A673 (cell line): ENCODE results near the gene SNX33. TPM values are rescaled to one million over a fixed set of nuclear protein-coding genes. Genes with fewer than 3 reads are reported as not detected.

ENCODE experiments used
- BruUV-seq: library from RNA; stranded (reverse); fragments of 400-500 nt; replicated peaks from 2 replicates; lab custom pipeline; 2021; lab: Mats Ljungman, UMichigan
- CTCF ChIA-PET: fragments of 300-600 bp; sonication (Branson Sonifier 250); formaldehyde crosslinking; loops from one replicate; lab custom pipeline; 2022; ENCODE audit warnings: antibody characterized with exemption; lab: Charles Lee
- POLR2A ChIA-PET: fragments of 300-600 bp; sonication (Branson Sonifier 250); formaldehyde crosslinking; loops from one replicate; lab custom pipeline; 2022; ENCODE audit warnings: antibody characterized with exemption; ENCODE audit not compliant: low non-redundant PET; lab: Charles Lee
- DNase-seq: peaks from one replicate; pipeline ENCODE4 v3.0.0-alpha.2; 2015; ENCODE audit warnings: low spot score
- H3K27ac ChIP-seq: fragments of 200-600 bp; sonication (generic); 2 replicates; pipeline ENCODE4 v1.5.1; 2016; ENCODE audit warnings: mixed run types, low read depth, mild to moderate bottlenecking, mixed read lengths, antibody characterized with exemption, low read length; ENCODE audit not compliant: poor library complexity, severe bottlenecking
- H3K27me3 ChIP-seq: fragments of 200-600 bp; sonication (generic); replicated peaks from 2 replicates; pipeline ENCODE4 v1.6.1; 2017; ENCODE audit warnings: mixed run types, low read depth, mild to moderate bottlenecking, mixed read lengths, antibody characterized with exemption, low read length; ENCODE audit not compliant: insufficient read depth, poor library complexity
- H3K36me3 ChIP-seq: fragments of 200-600 bp; sonication (generic); 2 replicates; pipeline ENCODE4 v1.6.1; 2016; ENCODE audit warnings: mixed run types, mild to moderate bottlenecking, mixed read lengths, antibody characterized with exemption, low read length; ENCODE audit not compliant: insufficient read depth, poor library complexity, severe bottlenecking
- H3K4me1 ChIP-seq: fragments of 200-600 bp; sonication (generic); 2 replicates; pipeline ENCODE4 v1.6.1; 2017; ENCODE audit warnings: mixed run types, mild to moderate bottlenecking, mixed read lengths, antibody characterized with exemption, low read length; ENCODE audit not compliant: insufficient read depth, poor library complexity, severe bottlenecking
- H3K4me3 ChIP-seq: fragments of 200-600 bp; sonication (generic); 2 replicates; pipeline ENCODE4 v1.5.1; 2016; ENCODE audit warnings: low read depth, mixed run types, mild to moderate bottlenecking, mixed read lengths, low read length; ENCODE audit not compliant: poor library complexity, severe bottlenecking
- H3K9me3 ChIP-seq: fragments of 200-600 bp; sonication (generic); 2 replicates; pipeline ENCODE4 v1.6.1; 2016; ENCODE audit warnings: mixed run types, low read depth, mild to moderate bottlenecking, mixed read lengths, antibody characterized with exemption, low read length; ENCODE audit not compliant: poor library complexity, severe bottlenecking
- CTCF ChIP-seq: fragments of 300-800, 200-600 bp; sonication (generic); conservative IDR thresholded peaks from 2 replicates; pipeline ENCODE4 v1.5.1; 2017; ENCODE audit warnings: low read depth, mild to moderate bottlenecking, antibody characterized with exemption, low read length, moderate library complexity, mixed read lengths
- EZH2 ChIP-seq: fragments of 200-600 bp; sonication (generic); IDR thresholded peaks from 2 replicates; pipeline ENCODE4 v1.6.1; 2017; ENCODE audit warnings: borderline replicate concordance, low read depth, mild to moderate bottlenecking, mixed read lengths, antibody characterized with exemption, low read length; ENCODE audit not compliant: poor library complexity, severe bottlenecking
- intact Hi-C: fragments of 100-400 bp; cut with micrococcal nuclease; formaldehyde crosslinking; loops from one replicate; pipeline ENCODE4 v1.10.0; 2022; ENCODE audit not compliant: unreplicated experiment
- total RNA-seq: library from RNA; stranded (reverse); gene quantifications from 2 replicates; pipeline ENCODE4 v1.2.3, GENCODE V29; 2021

The SNX33 gene
- total RNA-seq, 1 experiment from 2014 or later, result 3.4 TPM

GRCh38 chr15:75606026-75606425 is 41.7 kb upstream of the SNX33 start:
- H3K27ac ChIP-seq, result no peak overlapping the region
- H3K27me3 ChIP-seq, result no peaks in the 10 kb centered on the region
- H3K4me1 ChIP-seq, result no peaks in the 10 kb centered on the region
- intact Hi-C loops, result no loop called here
- no peak for TF ChIP-seq CTCF
- no peak for TF ChIP-seq EZH2
- ChIA-PET CTCF (no interaction called here), POLR2A (interaction anchor here (0.6 kb wide), 1 partner anchor 14 kb away, joined by 3 read pairs; no protein-coding TSS in a partner anchor)
- H3K9me3 ChIP-seq, result no peaks in the 10 kb centered on the region
- H3K4me3 ChIP-seq, result no peak overlapping the region
- DNase-seq, result no peak
- no TSS peak for BruUV-seq
- H3K36me3 ChIP-seq, result peaks cover 59% of the 10 kb centered on the region

- DNase-seq, result no peak
- no peaks in the 10 kb centered on the region for H3K27me3 ChIP-seq
- intact Hi-C loops, result no loop called here
- H3K27ac ChIP-seq, result no peak overlapping the region
- no TSS peak for BruUV-seq
- peaks cover 56% of the 10 kb centered on the region for H3K36me3 ChIP-seq
- ChIA-PET CTCF (no interaction called here), POLR2A (interaction anchor here (0.6 kb wide), 2 partner anchors 15 to 651 kb away, joined by 3 read pairs; partner anchors contain the start of gene RPP25)
- H3K4me1 ChIP-seq, result no peaks in the 10 kb centered on the region
- H3K4me3 ChIP-seq, result no peak overlapping the region
- no peaks in the 10 kb centered on the region for H3K9me3 ChIP-seq
- TF ChIP-seq CTCF, result no peak
- no peak for TF ChIP-seq EZH2
These were observed 40.7 kb upstream of the SNX33 start for GRCh38 chr15:75606711-75607699.

GRCh38 chr15:75616766-75617165 is 30.9 kb upstream of the SNX33 start:
- POLR2A ChIA-PET, result no interaction called here

More at GRCh38 chr15:75616766-75617165, 30.9 kb upstream of the SNX33 start:
- no peaks in the 10 kb centered on the region for H3K27me3 ChIP-seq
- H3K36me3 ChIP-seq, result peaks cover 69% of the 10 kb centered on the region
- H3K4me1 ChIP-seq, result peaks cover 20% of the 10 kb centered on the region
- intact Hi-C loops, result no loop called here
- no TSS peak for BruUV-seq
- H3K27ac ChIP-seq, result no peak overlapping the region
- CTCF ChIA-PET, result no interaction called here
- DNase-seq, result no peak
- H3K9me3 ChIP-seq, result no peaks in the 10 kb centered on the region
- TF ChIP-seq EZH2, result no peak
- TF ChIP-seq CTCF, result no peak
- no peak overlapping the region for H3K4me3 ChIP-seq
